GM19395 (cell line): ENCODE results near the gene DACT3.
A peak's percentile ranks its signal among the peaks of the same experiment; 100 is the strongest.

ENCODE experiments used
- ATAC-seq: cut with Tn5 transposase; IDR thresholded peaks from one replicate; pipeline ENCODE4 v1.9.1; 2021; ENCODE audit warnings: mild to moderate bottlenecking, moderate library complexity; ENCODE audit not compliant: unreplicated experiment

The DACT3 gene

GRCh38 chr19:46668662-46669061 lies 7.7 kb upstream of the DACT3 start:
- ATAC-seq: no peak

- ATAC-seq: no peak
These were observed 4.1 kb upstream of the DACT3 start for GRCh38 chr19:46665072-46665471.

GRCh38 chr19:46661735-46662592 lies 982 bp upstream of the DACT3 start:
- peak; percentile 33 for ATAC-seq

- ATAC-seq: no peak
These were observed 397 bp downstream of the DACT3 start for GRCh38 chr19:46660551-46661019.

- ATAC-seq: no peak
These were observed 919 bp downstream of the DACT3 start for GRCh38 chr19:46660008-46660517.

GRCh38 chr19:46659151-46660007 lies 1.6 kb downstream of the DACT3 start:
- no peak for ATAC-seq

GRCh38 chr19:46656541-46656940 lies 4.4 kb downstream of the DACT3 start:
- no peak for ATAC-seq

- no peak for ATAC-seq
These were observed 6.3 kb downstream of the DACT3 start for GRCh38 chr19:46654621-46655152.

- no peak for ATAC-seq
These were observed 10.5 kb downstream of the DACT3 start for GRCh38 chr19:46650445-46650844.

GRCh38 chr19:46648961-46649960 lies 11.7 kb downstream of the DACT3 start:
- ATAC-seq: no peak

GRCh38 chr19:46648060-46648960 lies 12.7 kb downstream of the DACT3 start:
- no peak for ATAC-seq

- no peak for ATAC-seq
These were observed 14.6 kb downstream of the DACT3 start for GRCh38 chr19:46646402-46646801.

- no peak for ATAC-seq
These were observed 16.3 kb downstream of the DACT3 start for GRCh38 chr19:46644720-46645119.

GRCh38 chr19:46640656-46641055 lies 20.3 kb downstream of the DACT3 start:
- ATAC-seq: no peak

GRCh38 chr19:46639358-46640182 lies 21.4 kb downstream of the DACT3 start:
- ATAC-seq: no peak

GRCh38 chr19:46637224-46637623 lies 23.8 kb downstream of the DACT3 start:
- ATAC-seq: no peak

GRCh38 chr19:46635920-46636761 lies 24.8 kb downstream of the DACT3 start, which contains the start of gene GNG8:
GNG8 (minus strand) TSS chr19:46636202; CDS start chr19:46634682, 1,520 bp downstream.
- no peak for ATAC-seq
